ENCODE data around the gene TRAT1. TPM values are rescaled to one million over a fixed set of nuclear protein-coding genes. Genes with fewer than 3 reads are reported as not detected.

The TRAT1 gene
- total RNA-seq, 1 donor from 2014 or later, result not detected

DNA sequence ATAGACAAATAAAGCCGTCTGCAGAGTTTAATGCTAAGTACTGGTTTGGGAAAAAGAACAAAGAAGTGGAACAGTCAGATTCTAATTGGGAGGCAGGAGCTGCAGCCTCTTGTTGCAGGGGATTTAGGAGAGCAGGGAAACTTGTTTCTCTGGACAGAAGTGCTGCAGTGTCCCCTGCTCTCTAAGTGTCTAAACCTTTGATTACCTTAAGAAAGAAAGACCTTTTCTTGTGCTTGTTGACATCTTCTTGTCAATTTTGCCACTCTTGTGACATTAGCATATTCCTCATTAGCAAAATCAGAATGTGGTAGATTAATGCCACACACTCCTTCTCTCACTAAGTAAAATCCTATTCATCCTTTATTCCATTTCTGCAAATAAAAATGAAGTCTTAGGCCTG is 38.8 kb downstream of the TRAT1 start:
- no peak for DNase-seq

- DNase-seq, result no peak
Measured at GRCh38 chr3:108862865-108863798, 40.5 kb downstream of the TRAT1 start.

DNA sequence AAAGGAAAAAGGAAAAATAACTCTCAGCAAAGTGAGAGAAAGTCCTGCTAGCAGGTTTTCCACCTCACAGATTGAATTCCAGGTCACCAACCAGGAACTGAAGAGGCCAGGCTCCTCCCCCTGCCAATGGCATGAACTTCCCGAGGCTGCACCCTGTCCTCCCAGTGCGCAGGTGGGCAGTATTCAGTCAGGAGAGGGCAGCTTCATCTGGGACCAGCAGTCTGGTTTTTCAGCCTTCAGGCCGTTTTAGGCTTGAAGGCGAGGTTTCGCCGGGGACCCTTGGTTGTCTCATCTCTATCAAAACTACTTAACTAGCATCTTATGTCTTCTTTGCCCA is 41.2 kb downstream of the TRAT1 start:
- no peak for DNase-seq

- DNase-seq, result no peak
Measured at GRCh38 chr3:108877901-108878300, 55.3 kb downstream of the TRAT1 start.

DNA sequence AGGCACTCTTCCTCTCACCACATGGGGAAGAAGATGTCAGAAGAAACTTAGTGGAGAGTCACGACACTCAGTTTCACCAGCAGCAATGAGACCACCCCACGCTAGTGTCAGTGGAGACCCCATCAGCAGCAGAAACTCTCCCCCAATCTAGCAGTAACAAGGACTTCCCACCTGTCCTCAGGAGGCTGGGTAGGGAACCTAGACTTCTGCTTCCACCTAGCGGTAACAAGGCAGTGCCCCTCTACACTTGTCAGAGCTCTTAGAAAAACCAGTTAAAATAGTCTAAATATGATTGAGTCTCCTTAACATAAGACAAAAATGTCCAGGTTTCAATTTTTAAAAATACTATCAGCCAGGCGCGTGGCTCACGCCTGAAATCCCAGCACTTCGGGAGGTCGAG is 57.3 kb downstream of the TRAT1 start:
- no peak for DNase-seq

DNA sequence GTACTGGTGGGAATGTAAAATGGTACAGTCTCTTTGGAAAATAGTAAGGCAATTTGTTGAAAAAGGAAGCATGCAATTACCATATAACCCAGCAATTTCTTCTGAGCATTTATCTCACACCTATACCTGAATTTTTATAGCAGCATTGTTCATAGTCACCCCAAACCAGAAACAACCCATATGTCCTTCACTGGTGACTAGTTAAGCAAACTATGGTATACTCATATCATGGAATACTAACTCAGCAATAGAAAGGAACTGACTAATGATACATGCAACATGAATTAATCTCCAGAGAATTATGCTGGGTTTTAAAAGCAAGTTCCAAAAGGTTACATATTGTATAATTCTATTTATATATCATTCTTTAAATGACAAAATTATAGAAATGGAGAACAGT is 60.2 kb downstream of the TRAT1 start:
- DNase-seq, result no peak

GRCh38 chr3:108883373-108883772 is 60.8 kb downstream of the TRAT1 start:
- no peak for DNase-seq

DNA sequence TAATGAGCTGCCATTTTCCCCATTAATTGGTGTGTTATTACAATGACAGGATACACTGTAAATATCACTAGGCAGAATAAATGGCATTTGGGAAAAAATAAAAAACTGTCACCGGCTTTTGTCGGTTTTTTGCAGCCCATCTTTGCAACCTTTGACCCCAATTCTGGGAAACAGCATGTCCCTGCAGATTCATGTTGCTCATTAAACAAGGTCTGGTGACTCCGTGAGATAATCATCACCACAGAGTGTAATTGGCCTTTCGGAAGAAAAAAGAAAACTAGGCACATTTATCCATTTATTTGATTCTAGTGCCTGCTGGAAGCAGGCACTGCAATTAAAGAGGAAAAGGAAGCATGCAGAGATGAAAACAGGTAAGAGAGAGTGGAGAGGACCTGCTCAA is 64.5 kb downstream of the TRAT1 start:
- no peak for DNase-seq

GRCh38 chr3:108887777-108888176 is 65.2 kb downstream of the TRAT1 start:
- DNase-seq, result no peak

- DNase-seq, result no peak
Measured at GRCh38 chr3:108891833-108892232, 69.2 kb downstream of the TRAT1 start.

DNA sequence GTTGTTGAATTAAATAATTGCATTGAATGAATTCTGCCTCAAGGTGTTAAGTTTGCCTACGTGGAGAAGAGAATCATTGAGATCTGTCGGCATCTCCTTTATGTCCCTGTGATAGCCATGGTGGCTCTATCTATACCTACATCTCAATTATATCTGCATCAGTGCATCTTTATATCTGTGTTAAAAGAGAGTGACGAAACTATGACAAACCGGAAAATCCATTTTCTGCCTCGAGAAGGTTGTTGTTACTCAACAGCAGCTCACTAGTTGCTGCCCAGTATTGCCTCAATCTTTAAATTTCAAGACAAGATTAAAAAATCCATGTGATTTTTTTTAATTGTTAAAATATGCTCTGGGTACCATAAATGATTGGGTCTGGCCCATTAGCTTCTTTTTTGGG is 72.4 kb downstream of the TRAT1 start:
- DNase-seq, result no peak

GRCh38 chr3:108897883-108898282 is 75.3 kb downstream of the TRAT1 start:
- no peak for DNase-seq

DNA sequence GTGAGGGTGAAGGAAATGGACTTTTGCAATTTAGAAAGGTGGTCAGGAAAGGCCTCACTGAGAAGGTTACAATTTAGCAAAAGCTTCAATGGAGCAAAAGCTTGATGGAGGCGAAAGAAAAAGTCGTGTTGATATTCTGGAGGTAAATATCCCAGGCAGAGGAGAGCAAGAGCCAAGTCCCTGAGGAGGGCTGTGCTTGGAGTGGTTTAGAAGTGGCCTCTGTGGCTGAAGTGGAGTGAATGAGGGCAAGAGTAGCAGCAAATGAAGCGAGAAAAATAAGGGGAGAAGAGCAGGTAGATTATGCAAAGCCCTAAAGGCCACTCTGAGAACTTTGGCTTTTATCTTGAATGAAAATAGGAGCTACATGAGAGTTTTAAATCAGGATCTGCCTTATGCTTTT is 76.9 kb downstream of the TRAT1 start:
- DNase-seq, result no peak

Other genes starting within 250 kb of the TRAT1 start
- gene CIP2A, start 233.3 kb upstream of the TRAT1 start, total RNA-seq, result 17.5 TPM
- gene DZIP3, start 233.1 kb upstream of the TRAT1 start, total RNA-seq, result 22.9 TPM
- gene RETNLB, start 65.4 kb upstream of the TRAT1 start, total RNA-seq, result not detected
- gene GUCA1C, start 131.1 kb downstream of the TRAT1 start, total RNA-seq, result not detected

Data from tongue (tissue), 2 donors.